LNCaP clone FGC (cell line): ENCODE results near the gene TDRD9.

Source experiments
- DNase-seq: peaks from one replicate; pipeline ENCODE4 v3.0.0-alpha.2; 2011; ENCODE audit warnings: low read depth
- H3K4me3 ChIP-seq: 2 replicates; pipeline ENCODE4 v1.5.1; 2011; ENCODE audit warnings: mild to moderate bottlenecking, low read depth, low read length, control low read depth
- TF ChIP-seq, protein P1 (sequence below): IDR thresholded peaks from 2 replicates; pipeline ENCODE4 v1.5.1; 2012; ENCODE audit warnings: mild to moderate bottlenecking; ENCODE audit not compliant: control insufficient read depth, insufficient read depth; ENCODE audit errors: extremely low read depth

TDRD9 gene

GRCh38 chr14:103943673-103944072 is 15.4 kb downstream of the TDRD9 start:
- TF ChIP-seq, protein P1, sequence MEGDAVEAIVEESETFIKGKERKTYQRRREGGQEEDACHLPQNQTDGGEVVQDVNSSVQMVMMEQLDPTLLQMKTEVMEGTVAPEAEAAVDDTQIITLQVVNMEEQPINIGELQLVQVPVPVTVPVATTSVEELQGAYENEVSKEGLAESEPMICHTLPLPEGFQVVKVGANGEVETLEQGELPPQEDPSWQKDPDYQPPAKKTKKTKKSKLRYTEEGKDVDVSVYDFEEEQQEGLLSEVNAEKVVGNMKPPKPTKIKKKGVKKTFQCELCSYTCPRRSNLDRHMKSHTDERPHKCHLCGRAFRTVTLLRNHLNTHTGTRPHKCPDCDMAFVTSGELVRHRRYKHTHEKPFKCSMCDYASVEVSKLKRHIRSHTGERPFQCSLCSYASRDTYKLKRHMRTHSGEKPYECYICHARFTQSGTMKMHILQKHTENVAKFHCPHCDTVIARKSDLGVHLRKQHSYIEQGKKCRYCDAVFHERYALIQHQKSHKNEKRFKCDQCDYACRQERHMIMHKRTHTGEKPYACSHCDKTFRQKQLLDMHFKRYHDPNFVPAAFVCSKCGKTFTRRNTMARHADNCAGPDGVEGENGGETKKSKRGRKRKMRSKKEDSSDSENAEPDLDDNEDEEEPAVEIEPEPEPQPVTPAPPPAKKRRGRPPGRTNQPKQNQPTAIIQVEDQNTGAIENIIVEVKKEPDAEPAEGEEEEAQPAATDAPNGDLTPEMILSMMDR = no peak
- no peak for DNase-seq

DNA sequence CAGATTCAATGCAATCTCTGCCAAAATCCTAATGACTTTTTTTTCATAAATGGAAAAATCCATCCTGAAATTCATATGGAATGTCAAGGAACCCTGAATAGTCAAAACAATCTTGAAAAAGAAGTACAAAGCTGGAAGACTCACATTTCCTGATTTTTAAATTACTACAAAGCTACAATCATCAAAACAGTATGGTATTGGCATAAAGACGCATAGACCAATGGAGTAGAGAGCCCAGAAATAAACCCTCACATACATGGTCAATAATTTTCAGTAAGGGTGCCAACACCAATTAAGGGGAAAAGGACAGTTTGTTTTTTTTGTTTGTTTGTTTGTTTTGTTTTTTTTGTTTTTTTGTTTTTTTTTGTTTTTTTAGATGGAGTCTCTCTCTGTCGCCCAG is 18.7 kb downstream of the TDRD9 start:
- H3K4me3 ChIP-seq = no peak overlapping the region
- TF ChIP-seq, protein P1 = no peak
- no peak for DNase-seq

More at GRCh38 chr14:103943673-103944072, 15.4 kb downstream of the TDRD9 start:
- no peak overlapping the region for H3K4me3 ChIP-seq

- H3K4me3 ChIP-seq = no peak overlapping the region
- no peak for DNase-seq
- TF ChIP-seq, protein P1 = no peak
Measured at GRCh38 chr14:103948442-103948841, 20.2 kb downstream of the TDRD9 start.

DNA sequence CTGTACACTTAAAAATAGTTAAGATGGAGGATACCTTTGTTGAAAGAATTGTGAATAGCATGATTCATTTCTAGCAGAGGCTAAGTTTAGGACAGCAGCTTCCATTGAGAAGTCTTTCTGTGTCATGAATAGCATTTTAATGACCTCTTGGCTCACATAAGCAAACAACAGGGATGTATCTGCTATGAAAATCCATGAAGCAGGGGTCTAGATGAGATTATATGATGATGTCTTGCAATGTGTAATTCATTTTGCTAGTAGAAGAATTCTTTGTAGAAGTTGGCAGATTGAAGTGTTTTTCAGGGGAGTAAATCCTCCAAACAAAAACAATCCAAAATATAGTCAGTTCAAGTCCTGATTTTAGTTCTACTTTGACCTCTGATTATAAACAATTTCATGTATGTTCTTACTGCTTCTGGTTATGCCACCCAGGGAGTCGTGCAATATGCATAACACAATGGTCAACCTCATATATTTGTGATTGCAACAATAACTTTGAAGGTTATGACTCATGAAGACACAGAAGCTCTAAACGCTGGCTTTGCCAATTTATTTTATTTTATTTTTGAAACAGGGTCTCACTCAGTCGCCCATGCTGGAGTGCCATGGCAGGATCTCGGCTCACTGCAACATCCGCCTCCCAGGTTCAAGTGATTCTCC is 21.0 kb downstream of the TDRD9 start:
- DNase-seq = no peak
- H3K4me3 ChIP-seq = no peak overlapping the region
- TF ChIP-seq, protein P1 = no peak

- TF ChIP-seq, protein P1 = no peak
Measured at GRCh38 chr14:103960457-103961055, 32.3 kb downstream of the TDRD9 start.

GRCh38 chr14:103961928-103962578 is 33.8 kb downstream of the TDRD9 start:
- no peak overlapping the region for H3K4me3 ChIP-seq
- no peak for DNase-seq
- TF ChIP-seq, protein P1 = no peak

More at GRCh38 chr14:103960457-103961055, 32.3 kb downstream of the TDRD9 start:
- no peak overlapping the region for H3K4me3 ChIP-seq
- DNase-seq = no peak

DNA sequence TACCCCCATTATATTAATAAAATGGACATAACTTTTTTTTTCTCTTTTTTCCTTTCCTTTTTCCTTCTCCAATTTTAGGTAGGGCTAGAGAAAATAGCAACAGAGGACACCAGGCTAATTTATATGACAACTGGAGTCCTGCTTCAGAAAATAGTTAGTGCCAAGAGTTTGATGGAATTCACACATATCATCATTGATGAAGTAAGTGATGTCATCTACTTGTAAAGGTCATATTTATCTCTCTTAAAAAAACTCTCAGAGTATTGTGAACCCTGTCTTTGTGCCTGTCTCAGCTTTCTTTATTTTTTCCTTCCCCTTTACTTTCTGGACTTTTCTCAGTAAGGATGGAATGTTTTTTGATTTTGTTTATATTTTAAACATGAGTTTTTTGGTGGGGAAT is 38.4 kb downstream of the TDRD9 start:
- TF ChIP-seq, protein P1 = no peak
- no peak for DNase-seq
- H3K4me3 ChIP-seq = no peak overlapping the region
